Nucleus accumbens (tissue), 56 donors: ENCODE results near the gene ACTN1.
A peak's percentile ranks its signal among the peaks of the same experiment; 100 is the strongest.
"Not testable (repeated sequence)": the region's sequence is repeated elsewhere in the genome, so short reads cannot be mapped to it uniquely, and the experiment has no call there.

Experiments used
- DNase-seq, 56 donors: peaks; one replicate each; lab custom pipeline; 2025; lab: John Stamatoyannopoulos, UW

Gene ACTN1

GRCh38 chr14:68987653-68988036 is 8.5 kb upstream of the ACTN1 start:
- DNase-seq = no peak

GRCh38 chr14:68986926-68987652 is 8.0 kb upstream of the ACTN1 start:
- peak in 4 of 56 donors; percentile 7 to 30 (median 12) for DNase-seq

GRCh38 chr14:68986225-68986624 is 7.1 kb upstream of the ACTN1 start:
- no peak for DNase-seq

GRCh38 chr14:68984686-68985085 is 5.6 kb upstream of the ACTN1 start:
- DNase-seq = no peak

- DNase-seq = no peak
Measured at GRCh38 chr14:68983191-68983590, 4.1 kb upstream of the ACTN1 start.

- DNase-seq = no peak
Measured at GRCh38 chr14:68982581-68982980, 3.5 kb upstream of the ACTN1 start.

- DNase-seq = no peak
Measured at GRCh38 chr14:68981539-68981976, 2.5 kb upstream of the ACTN1 start.

GRCh38 chr14:68981139-68981538 is 2.0 kb upstream of the ACTN1 start:
- no peak for DNase-seq

GRCh38 chr14:68979722-68980451 is 785 bp upstream of the ACTN1 start:
- peak in 4 of 56 donors; percentile 39 to 64 (median 42) for DNase-seq

GRCh38 chr14:68978172-68978911 is 760 bp downstream of the ACTN1 start:
- peak in 9 of 56 donors; percentile 7 to 44 (median 24) for DNase-seq

- peak in 5 of 56 donors; percentile 7 to 30 (median 17) for DNase-seq
Measured at GRCh38 chr14:68977718-68978171, 1.4 kb downstream of the ACTN1 start.

GRCh38 chr14:68977180-68977717 is 1.9 kb downstream of the ACTN1 start:
- no peak for DNase-seq

- DNase-seq = peak in 17 of 56 donors; percentile 10 to 52 (median 27)
Measured at GRCh38 chr14:68976160-68977067, 2.7 kb downstream of the ACTN1 start.

- DNase-seq = no peak
Measured at GRCh38 chr14:68975667-68976066, 3.4 kb downstream of the ACTN1 start.

GRCh38 chr14:68974759-68975347 is 4.2 kb downstream of the ACTN1 start:
- no peak for DNase-seq

- no peak for DNase-seq
Measured at GRCh38 chr14:68973639-68974038, 5.5 kb downstream of the ACTN1 start.

- not testable (repeated sequence) for DNase-seq
Measured at GRCh38 chr14:68973219-68973565, 5.9 kb downstream of the ACTN1 start.

GRCh38 chr14:68972507-68973218 is 6.4 kb downstream of the ACTN1 start:
- no peak for DNase-seq
